Gastrocnemius medialis (tissue), 4 donors: ENCODE data around the gene CLASP1. TPM values are rescaled to one million over a fixed set of nuclear protein-coding genes. Genes with fewer than 3 reads are reported as not detected.
"Not testable (repeated sequence)": the region's sequence is repeated elsewhere in the genome, so short reads cannot be mapped to it uniquely, and the experiment has no call there.

ENCODE experiments used
- ATAC-seq, 2 donors: fragments of 150-250 bp; one replicate each; pipeline ENCODE4 v1.9.1; 2016
- DNase-seq, 2 donors: peaks; one replicate each; pipeline ENCODE4 v3.0.0-alpha.2; 2019
- H3K27ac ChIP-seq, 4 donors: fragments of 200-600 bp; sonication (generic); 1 replicate in 1 of 4; 2 replicates in 3 of 4; pipeline ENCODE4 v1.5.1; 2016 to 2018; ENCODE audit warnings: mild to moderate bottlenecking in 2 of 4, moderate library complexity in 1 of 4
- H3K27me3 ChIP-seq, 3 donors: fragments of 200-600 bp; sonication (generic) in 2 of 3; 1 replicate in 1 of 3; 2 replicates in 2 of 3; pipeline versions ENCODE4 v1.5.1 to v1.6.0; 2016 to 2019; ENCODE audit warnings: mild to moderate bottlenecking in 1 of 3, moderate library complexity in 1 of 3
- H3K36me3 ChIP-seq, 2 donors: fragments of 200-600 bp; sonication (generic) in 1 of 2; one replicate each; pipeline ENCODE4 v1.5.1; 2017 to 2018
- H3K4me1 ChIP-seq, 2 donors: fragments of 200-600 bp; sonication (generic) in 1 of 2; one replicate each; pipeline ENCODE4 v1.5.1; 2016 to 2017; ENCODE audit warnings: mild to moderate bottlenecking in 2 of 2
- H3K4me3 ChIP-seq, 4 donors: fragments of 200-600 bp; sonication (generic) in 3 of 4; 1 replicate in 1 of 4; 2 replicates in 3 of 4; pipeline ENCODE4 v1.5.1; 2016 to 2019; ENCODE audit warnings: mild to moderate bottlenecking in 2 of 4
- H3K9me3 ChIP-seq, 3 donors: fragments of 200-600 bp; sonication (generic) in 2 of 3; 1 replicate in 1 of 3; 2 replicates in 2 of 3; pipeline ENCODE4 v1.5.1; 2016 to 2019
- POLR2A ChIP-seq, 2 donors: fragments of 450-650 bp; IDR thresholded peaks; one replicate each; pipeline ENCODE4 v1.6.1; 2017; ENCODE audit warnings: antibody characterized with exemption in 2 of 2, mild to moderate bottlenecking in 2 of 2, moderate library complexity in 2 of 2
- in situ Hi-C, 4 donors: fragments of 200-750 bp; cut with MboI; loops; one replicate each; pipeline versions ENCODE4 v1.15.0 to v1.8.0; 2017; ENCODE audit warnings: low sequenced_read_pairs in 4 of 4
- intact Hi-C: fragments of 100-400 bp; cut with DNase I; formaldehyde crosslinking; loops from one replicate; pipeline ENCODE4 v1.15.1; 2023; ENCODE audit warnings: low total_unique reads
- total RNA-seq, 4 donors: library from RNA; depleted of rRNA; stranded (reverse); fragments of >200 nt; gene quantifications; one replicate each; pipeline versions ENCODE4 v1.1.0 to v1.2.3, GENCODE V29; 2016
- TF ChIP-seq, protein P1 (sequence below), 5 experiments: fragments of 450-650 bp in 3 of 5; fragments of 200-600 bp in 2 of 5; sonication (generic) in 2 of 5; IDR thresholded peaks in 4 of 5; conservative IDR thresholded peaks in 1 of 5; 1 replicate in 4 of 5; 2 replicates in 1 of 5; pipeline ENCODE4 v1.5.1; 2016 to 2019; ENCODE audit warnings: antibody characterized with exemption in 5 of 5, mild to moderate bottlenecking in 3 of 5, moderate library complexity in 3 of 5

Gene CLASP1
- total RNA-seq, 4 donors from 2014 or later: 50.1 to 73.9 (median 61.4) TPM

DNA sequence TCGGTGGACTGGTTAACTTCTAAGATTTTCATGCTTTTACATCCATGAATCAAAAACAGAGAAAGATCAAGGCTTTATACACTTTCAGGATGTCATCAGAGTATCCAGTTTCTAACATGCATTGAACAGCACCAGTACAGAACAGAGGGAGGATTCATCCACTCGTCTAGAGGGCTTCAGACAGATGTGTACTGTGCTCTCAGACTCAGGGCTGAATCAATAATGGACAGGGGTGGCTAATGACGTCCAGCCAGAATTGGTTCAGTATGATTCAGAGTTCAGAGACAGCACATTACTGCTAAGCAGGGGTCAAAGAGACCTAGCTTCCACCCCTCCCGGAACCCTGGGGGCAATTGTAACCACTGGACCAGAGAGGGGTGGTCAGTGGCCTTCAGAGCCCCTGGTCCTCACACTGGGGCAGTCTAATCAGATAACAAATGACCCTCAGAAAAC is 81.3 kb downstream of the CLASP1 start:
- Histone ChIP-seq H3K27ac (peak overlapping the region; percentile 76 to 91 (median 90)), H3K36me3 (no peaks in the 10 kb centered on the region), H3K27me3 (no peaks in the 10 kb centered on the region), H3K9me3 (no peaks in the 10 kb centered on the region), H3K4me3 (no peak overlapping the region), H3K4me1 (peaks cover 84 to 86% of the 10 kb centered on the region in 2 donors)
- no peak for ATAC-seq
- in situ Hi-C loops: no loop called here
- intact Hi-C loops: no loop called here
- no peak for TF ChIP-seq POLR2A (IDR thresholded peaks at IDR 0.05)
- TF ChIP-seq, protein P1, sequence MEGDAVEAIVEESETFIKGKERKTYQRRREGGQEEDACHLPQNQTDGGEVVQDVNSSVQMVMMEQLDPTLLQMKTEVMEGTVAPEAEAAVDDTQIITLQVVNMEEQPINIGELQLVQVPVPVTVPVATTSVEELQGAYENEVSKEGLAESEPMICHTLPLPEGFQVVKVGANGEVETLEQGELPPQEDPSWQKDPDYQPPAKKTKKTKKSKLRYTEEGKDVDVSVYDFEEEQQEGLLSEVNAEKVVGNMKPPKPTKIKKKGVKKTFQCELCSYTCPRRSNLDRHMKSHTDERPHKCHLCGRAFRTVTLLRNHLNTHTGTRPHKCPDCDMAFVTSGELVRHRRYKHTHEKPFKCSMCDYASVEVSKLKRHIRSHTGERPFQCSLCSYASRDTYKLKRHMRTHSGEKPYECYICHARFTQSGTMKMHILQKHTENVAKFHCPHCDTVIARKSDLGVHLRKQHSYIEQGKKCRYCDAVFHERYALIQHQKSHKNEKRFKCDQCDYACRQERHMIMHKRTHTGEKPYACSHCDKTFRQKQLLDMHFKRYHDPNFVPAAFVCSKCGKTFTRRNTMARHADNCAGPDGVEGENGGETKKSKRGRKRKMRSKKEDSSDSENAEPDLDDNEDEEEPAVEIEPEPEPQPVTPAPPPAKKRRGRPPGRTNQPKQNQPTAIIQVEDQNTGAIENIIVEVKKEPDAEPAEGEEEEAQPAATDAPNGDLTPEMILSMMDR (IDR thresholded peaks at IDR 0.05 in 4 of 5, conservative IDR thresholded peaks at IDR 0.05 in 1 of 5): no peak
- DNase-seq: no peak

GRCh38 chr2:121567452-121567851 is 81.8 kb downstream of the CLASP1 start:
- no peaks in the 10 kb centered on the region for H3K27me3 ChIP-seq
- intact Hi-C loops: no loop called here
- no peaks in the 10 kb centered on the region for H3K9me3 ChIP-seq
- in situ Hi-C loops: no loop called here
- peak in 1 of 2 donors; percentile 23 for ATAC-seq
- no peak for DNase-seq
- H3K4me1 ChIP-seq: peaks cover 88 to 91% of the 10 kb centered on the region in 2 donors
- no peak overlapping the region for H3K4me3 ChIP-seq
- no peak for TF ChIP-seq POLR2A (IDR thresholded peaks at IDR 0.05)
- TF ChIP-seq, protein P1 (IDR thresholded peaks at IDR 0.05 in 4 of 5, conservative IDR thresholded peaks at IDR 0.05 in 1 of 5): no peak
- no peaks in the 10 kb centered on the region for H3K36me3 ChIP-seq
- peak overlapping the region; percentile 76 to 91 (median 90) for H3K27ac ChIP-seq

DNA sequence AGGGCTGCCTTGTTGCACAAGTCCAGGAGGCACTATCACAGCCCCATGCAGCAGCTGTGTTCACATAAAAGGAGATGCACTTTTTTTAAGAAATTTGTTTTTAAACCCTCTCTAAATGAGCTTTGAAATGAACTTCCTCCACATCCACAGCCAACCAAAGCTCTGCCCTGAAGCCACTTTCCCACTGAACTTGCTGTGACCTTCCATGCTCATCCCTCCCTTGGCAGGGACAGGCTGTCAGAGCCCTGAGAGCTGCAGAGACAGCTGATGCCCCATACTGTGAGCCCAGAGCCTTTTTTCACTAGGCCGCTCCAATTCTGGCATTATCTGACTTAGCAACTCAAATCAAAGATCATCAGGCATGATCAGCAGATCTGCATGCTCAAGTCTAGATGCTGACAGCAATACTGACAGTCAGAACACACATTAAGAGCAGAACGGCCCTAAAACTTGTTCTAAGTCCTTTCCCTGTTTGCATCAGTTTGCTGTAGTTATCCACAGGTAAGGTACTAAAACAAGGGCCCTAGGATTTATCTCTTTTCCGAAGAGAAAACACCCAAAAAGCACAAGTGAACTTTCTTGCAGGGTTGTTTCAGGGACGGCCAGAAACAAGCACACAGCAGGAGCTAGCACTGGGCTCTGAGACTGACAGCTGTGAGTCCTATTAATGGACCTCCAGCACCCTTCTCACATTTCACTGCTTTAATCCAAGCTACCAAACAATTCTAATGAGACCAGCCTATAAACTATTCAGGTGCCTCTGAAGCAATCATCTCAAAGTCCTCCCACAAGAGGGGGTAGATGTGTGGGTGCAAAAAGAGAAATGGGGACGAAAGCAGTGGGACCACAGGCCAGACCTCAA is 83.6 kb downstream of the CLASP1 start:
- H3K36me3 ChIP-seq: no peaks in the 10 kb centered on the region
- H3K9me3 ChIP-seq: no peaks in the 10 kb centered on the region
- peak overlapping the region; percentile 14 to 37 (median 35) for H3K4me3 ChIP-seq
- intact Hi-C loops: no loop called here
- ATAC-seq (peak; percentile 87), DNase-seq (peak; percentile 49 to 83)
- peak in 1 of 2 donors; percentile 35 for TF ChIP-seq POLR2A (IDR thresholded peaks at IDR 0.05)
- TF ChIP-seq, protein P1 (IDR thresholded peaks at IDR 0.05 in 4 of 5, conservative IDR thresholded peaks at IDR 0.05 in 1 of 5): no peak
- H3K27me3 ChIP-seq: no peaks in the 10 kb centered on the region
- H3K4me1 ChIP-seq: peaks cover 94 to 100% of the 10 kb centered on the region in 2 donors
- peak overlapping the region; percentile 76 to 91 (median 90) for H3K27ac ChIP-seq
- in situ Hi-C loops: no loop called here

DNA sequence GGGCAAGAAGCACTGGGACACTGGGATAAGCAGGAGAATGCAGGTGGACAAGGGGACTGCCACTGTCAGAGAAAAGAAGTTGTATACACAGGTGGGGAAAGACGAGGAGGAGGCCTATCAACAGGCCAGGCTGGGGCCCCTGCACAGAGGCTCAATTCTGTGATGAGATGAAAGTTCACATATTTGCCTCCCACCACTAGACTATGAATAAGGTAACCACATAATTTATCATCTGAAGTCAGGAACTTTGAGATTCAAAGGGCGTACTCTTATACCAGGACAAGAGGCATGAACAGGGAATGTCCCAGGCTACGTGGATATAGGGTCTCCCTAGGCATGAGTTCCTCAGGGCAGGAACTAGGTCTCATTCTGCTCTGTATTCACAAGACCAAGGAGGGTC is 84.4 kb downstream of the CLASP1 start:
- TF ChIP-seq, protein P1 (IDR thresholded peaks at IDR 0.05 in 4 of 5, conservative IDR thresholded peaks at IDR 0.05 in 1 of 5): no peak
- no peak for TF ChIP-seq POLR2A (IDR thresholded peaks at IDR 0.05)
- Histone ChIP-seq H3K4me1 (peaks cover 90 to 100% of the 10 kb centered on the region in 2 donors), H3K9me3 (no peaks in the 10 kb centered on the region), H3K27me3 (no peaks in the 10 kb centered on the region), H3K27ac (peak overlapping the region; percentile 76 to 91 (median 90)), H3K4me3 (peak overlapping the region in 2 of 4 donors; percentile 34 to 37), H3K36me3 (no peaks in the 10 kb centered on the region)
- DNase-seq (no peak), ATAC-seq (no peak)
- in situ Hi-C loops (no loop called here), intact Hi-C loops (no loop called here)

- ATAC-seq, H3K9me3 ChIP-seq, intact Hi-C loops, H3K36me3 ChIP-seq, H3K27me3 ChIP-seq, DNase-seq, in situ Hi-C loops, H3K4me3 ChIP-seq: not testable (repeated sequence)
- Histone ChIP-seq H3K4me1 (peaks cover 93 to 98% of the 10 kb centered on the region in 2 donors), H3K27ac (peak overlapping the region; percentile 76 to 91 (median 90))
Measured at GRCh38 chr2:121563754-121564153, 85.5 kb downstream of the CLASP1 start.
